Stimulated activated CD8-positive, alpha-beta memory T cell treated with anti-CD3 and anti-CD28 coated beads, Interleukin-2, amount 100 ng/mL, for 1 hour (primary cell): ENCODE results near the gene TBK1.
"Not testable (repeated sequence)": the region's sequence is repeated elsewhere in the genome, so short reads cannot be mapped to it uniquely, and the experiment has no call there.

Source experiments
- DNase-seq, 2 donors: peaks; one replicate each; pipeline ENCODE4 v3.0.0-alpha.2; 2020; ENCODE audit warnings: low read depth in 2 of 2

The TBK1 gene

GRCh38 chr12:64497484-64497883, 45.6 kb downstream of the TBK1 start:
- DNase-seq: no peak

- DNase-seq: no peak
Measured at GRCh38 chr12:64497903-64498302, 46.0 kb downstream of the TBK1 start.

- no peak for DNase-seq
Measured at GRCh38 chr12:64500394-64500793, 48.5 kb downstream of the TBK1 start.

GRCh38 chr12:64501486-64501885, 49.6 kb downstream of the TBK1 start:
- DNase-seq: no peak

- DNase-seq: no peak
Measured at GRCh38 chr12:64506955-64507354, 55.0 kb downstream of the TBK1 start.

- no peak for DNase-seq
Measured at GRCh38 chr12:64510667-64511066, 58.7 kb downstream of the TBK1 start.

GRCh38 chr12:64518396-64518795, 66.5 kb downstream of the TBK1 start:
- DNase-seq: no peak

GRCh38 chr12:64521833-64522232, 69.9 kb downstream of the TBK1 start:
- DNase-seq: no peak

- DNase-seq: no peak
Measured at GRCh38 chr12:64522316-64522715, 70.4 kb downstream of the TBK1 start.

GRCh38 chr12:64522807-64523206, 70.9 kb downstream of the TBK1 start:
- no peak for DNase-seq

GRCh38 chr12:64523565-64524444, 71.9 kb downstream of the TBK1 start:
- DNase-seq: not testable (repeated sequence)

GRCh38 chr12:64525461-64526160, 73.7 kb downstream of the TBK1 start:
- no peak for DNase-seq

- DNase-seq: no peak
Measured at GRCh38 chr12:64526859-64527258, 74.9 kb downstream of the TBK1 start.

GRCh38 chr12:64528616-64529015, 76.7 kb downstream of the TBK1 start:
- no peak for DNase-seq

- no peak for DNase-seq
Measured at GRCh38 chr12:64530566-64530965, 78.6 kb downstream of the TBK1 start.

- DNase-seq: no peak
Measured at GRCh38 chr12:64531665-64532334, 79.9 kb downstream of the TBK1 start.

GRCh38 chr12:64532734-64533351, 80.9 kb downstream of the TBK1 start:
- DNase-seq: no peak

- no peak for DNase-seq
Measured at GRCh38 chr12:64534672-64535199, 82.8 kb downstream of the TBK1 start.

- no peak for DNase-seq
Measured at GRCh38 chr12:64538121-64538520, 86.2 kb downstream of the TBK1 start.

GRCh38 chr12:64542409-64543047, 90.6 kb downstream of the TBK1 start:
- not testable (repeated sequence) for DNase-seq

GRCh38 chr12:64544371-64545080, 92.6 kb downstream of the TBK1 start:
- no peak for DNase-seq
